ENCODE results near the gene STXBP5.

Gene STXBP5

GRCh38 chr6:147397306-147397705, 193.1 kb downstream of the STXBP5 start:
- no peak overlapping the region for H3K4me3 ChIP-seq (ENCODE audit: low read depth, low read length, poor library complexity, severe bottlenecking)
- TF ChIP-seq EZH2 (IDR thresholded peaks at IDR 0.05; ENCODE audit: borderline replicate concordance, low read length) = no peak
- TF ChIP-seq, protein P1, sequence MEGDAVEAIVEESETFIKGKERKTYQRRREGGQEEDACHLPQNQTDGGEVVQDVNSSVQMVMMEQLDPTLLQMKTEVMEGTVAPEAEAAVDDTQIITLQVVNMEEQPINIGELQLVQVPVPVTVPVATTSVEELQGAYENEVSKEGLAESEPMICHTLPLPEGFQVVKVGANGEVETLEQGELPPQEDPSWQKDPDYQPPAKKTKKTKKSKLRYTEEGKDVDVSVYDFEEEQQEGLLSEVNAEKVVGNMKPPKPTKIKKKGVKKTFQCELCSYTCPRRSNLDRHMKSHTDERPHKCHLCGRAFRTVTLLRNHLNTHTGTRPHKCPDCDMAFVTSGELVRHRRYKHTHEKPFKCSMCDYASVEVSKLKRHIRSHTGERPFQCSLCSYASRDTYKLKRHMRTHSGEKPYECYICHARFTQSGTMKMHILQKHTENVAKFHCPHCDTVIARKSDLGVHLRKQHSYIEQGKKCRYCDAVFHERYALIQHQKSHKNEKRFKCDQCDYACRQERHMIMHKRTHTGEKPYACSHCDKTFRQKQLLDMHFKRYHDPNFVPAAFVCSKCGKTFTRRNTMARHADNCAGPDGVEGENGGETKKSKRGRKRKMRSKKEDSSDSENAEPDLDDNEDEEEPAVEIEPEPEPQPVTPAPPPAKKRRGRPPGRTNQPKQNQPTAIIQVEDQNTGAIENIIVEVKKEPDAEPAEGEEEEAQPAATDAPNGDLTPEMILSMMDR (IDR thresholded peaks at IDR 0.05; ENCODE audit: low read length) = no peak
- no peaks in the 10 kb centered on the region for H3K79me2 ChIP-seq (ENCODE audit: insufficient read depth, low read length)
- no peaks in the 10 kb centered on the region for H3K9me2 ChIP-seq (ENCODE audit: low read depth, low read length)
- H3K9ac ChIP-seq (ENCODE audit: low read length) = no peak overlapping the region
- no peaks in the 10 kb centered on the region for H3K36me3 ChIP-seq (ENCODE audit: insufficient read depth, low read length)
- H2AFZ ChIP-seq (ENCODE audit: low read length) = no peak overlapping the region
- H3K27me3 ChIP-seq (ENCODE audit: insufficient read depth, low read length) = no peaks in the 10 kb centered on the region
- no peak overlapping the region for H3K4me2 ChIP-seq (ENCODE audit: low read length)
- H3K27ac ChIP-seq (ENCODE audit: low read depth, low read length, poor library complexity, severe bottlenecking) = no peak overlapping the region
- H3F3A ChIP-seq (ENCODE audit: insufficient read depth, low read length) = no peaks in the 10 kb centered on the region
- no peaks in the 10 kb centered on the region for H3K9me3 ChIP-seq (ENCODE audit: low read length)
- no peaks in the 10 kb centered on the region for H4K20me1 ChIP-seq (ENCODE audit: insufficient read depth, low read length)
- no peaks in the 10 kb centered on the region for H3K4me1 ChIP-seq (ENCODE audit: insufficient read depth, low read length, severe bottlenecking)

DNA sequence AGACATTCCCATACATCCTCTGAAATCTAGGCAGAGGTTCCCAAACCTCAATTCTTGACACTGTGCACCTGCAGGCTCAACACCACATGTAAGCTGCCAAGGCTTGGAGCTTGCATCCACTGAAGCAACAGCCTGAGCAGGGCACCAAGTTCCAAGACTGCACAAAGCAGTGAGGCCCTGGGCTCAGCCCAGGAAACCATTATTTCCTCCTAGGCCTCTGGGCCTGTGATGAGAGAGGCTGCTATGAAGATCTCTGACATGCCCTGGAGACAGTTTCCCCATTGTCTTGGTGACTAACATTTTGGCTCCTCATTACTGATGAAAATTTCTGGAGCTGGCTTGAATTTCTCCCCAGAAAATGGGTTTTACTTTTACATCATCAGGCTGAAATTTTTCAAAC, 196.8 kb downstream of the STXBP5 start:
- TF ChIP-seq EZH2 (IDR thresholded peaks at IDR 0.05; ENCODE audit: borderline replicate concordance, low read length) = no peak
- Histone ChIP-seq H3K9ac (ENCODE audit: low read length) (no peak overlapping the region), H3K79me2 (ENCODE audit: insufficient read depth, low read length) (no peaks in the 10 kb centered on the region), H3K27me3 (ENCODE audit: insufficient read depth, low read length) (no peaks in the 10 kb centered on the region), H3K9me3 (ENCODE audit: low read length) (no peaks in the 10 kb centered on the region), H2AFZ (ENCODE audit: low read length) (no peak overlapping the region), H3F3A (ENCODE audit: insufficient read depth, low read length) (no peaks in the 10 kb centered on the region), H3K27ac (ENCODE audit: low read depth, low read length, poor library complexity, severe bottlenecking) (no peak overlapping the region), H4K20me1 (ENCODE audit: insufficient read depth, low read length) (no peaks in the 10 kb centered on the region), H3K4me3 (ENCODE audit: low read depth, low read length, poor library complexity, severe bottlenecking) (no peak overlapping the region), H3K4me1 (ENCODE audit: insufficient read depth, low read length, severe bottlenecking) (no peaks in the 10 kb centered on the region), H3K9me2 (ENCODE audit: low read depth, low read length) (no peaks in the 10 kb centered on the region), H3K4me2 (ENCODE audit: low read length) (no peak overlapping the region), H3K36me3 (ENCODE audit: insufficient read depth, low read length) (no peaks in the 10 kb centered on the region)

GRCh38 chr6:147401779-147402178, 197.6 kb downstream of the STXBP5 start:
- Histone ChIP-seq H3K4me1 (ENCODE audit: insufficient read depth, low read length, severe bottlenecking) (no peaks in the 10 kb centered on the region), H3K79me2 (ENCODE audit: insufficient read depth, low read length) (no peaks in the 10 kb centered on the region), H3K4me3 (ENCODE audit: low read depth, low read length, poor library complexity, severe bottlenecking) (no peak overlapping the region), H3K27ac (ENCODE audit: low read depth, low read length, poor library complexity, severe bottlenecking) (no peak overlapping the region), H3K9me2 (ENCODE audit: low read depth, low read length) (no peaks in the 10 kb centered on the region), H3K9me3 (ENCODE audit: low read length) (no peaks in the 10 kb centered on the region), H3K27me3 (ENCODE audit: insufficient read depth, low read length) (no peaks in the 10 kb centered on the region), H3K9ac (ENCODE audit: low read length) (no peak overlapping the region), H3K4me2 (ENCODE audit: low read length) (no peak overlapping the region), H3K36me3 (ENCODE audit: insufficient read depth, low read length) (no peaks in the 10 kb centered on the region), H4K20me1 (ENCODE audit: insufficient read depth, low read length) (no peaks in the 10 kb centered on the region), H2AFZ (ENCODE audit: low read length) (no peak overlapping the region), H3F3A (ENCODE audit: insufficient read depth, low read length) (no peaks in the 10 kb centered on the region)
- TF ChIP-seq, protein P1 (IDR thresholded peaks at IDR 0.05; ENCODE audit: low read length) = no peak
- TF ChIP-seq EZH2 (IDR thresholded peaks at IDR 0.05; ENCODE audit: borderline replicate concordance, low read length) = no peak

DNA sequence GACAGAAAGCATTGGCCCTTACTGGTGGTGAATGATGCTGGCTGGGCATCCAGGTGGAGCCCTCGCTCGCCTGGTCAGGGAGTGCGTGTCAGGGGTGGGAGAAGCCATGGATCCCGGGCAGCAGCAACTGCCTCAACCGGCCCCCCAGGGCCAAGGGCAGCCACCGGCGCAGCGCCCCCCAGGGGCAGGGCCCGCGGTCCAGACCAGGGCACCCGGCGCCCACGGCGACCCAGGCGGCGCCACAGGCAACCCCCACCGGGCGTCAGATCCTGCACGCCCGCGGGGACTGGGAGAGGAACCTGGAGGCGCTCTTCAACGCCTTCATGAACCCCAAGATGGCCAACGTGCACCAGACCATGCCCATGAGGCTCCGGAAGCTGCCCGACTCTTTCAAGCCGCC, 202.6 kb downstream of the STXBP5 start:
- no peak for TF ChIP-seq EZH2 (IDR thresholded peaks at IDR 0.05; ENCODE audit: borderline replicate concordance, low read length)
- TF ChIP-seq, protein P1 (IDR thresholded peaks at IDR 0.05; ENCODE audit: low read length) = no peak
- no peak overlapping the region for H3K27ac ChIP-seq (ENCODE audit: low read depth, low read length, poor library complexity, severe bottlenecking)
- H3K79me2 ChIP-seq (ENCODE audit: insufficient read depth, low read length) = no peaks in the 10 kb centered on the region
- no peak overlapping the region for H3K9ac ChIP-seq (ENCODE audit: low read length)
- H3K9me3 ChIP-seq (ENCODE audit: low read length) = no peaks in the 10 kb centered on the region
- H3K4me1 ChIP-seq (ENCODE audit: insufficient read depth, low read length, severe bottlenecking) = no peaks in the 10 kb centered on the region
- no peaks in the 10 kb centered on the region for H3K36me3 ChIP-seq (ENCODE audit: insufficient read depth, low read length)
- H4K20me1 ChIP-seq (ENCODE audit: insufficient read depth, low read length) = no peaks in the 10 kb centered on the region
- no peak overlapping the region for H2AFZ ChIP-seq (ENCODE audit: low read length)
- H3K9me2 ChIP-seq (ENCODE audit: low read depth, low read length) = no peaks in the 10 kb centered on the region
- H3K4me3 ChIP-seq (ENCODE audit: low read depth, low read length, poor library complexity, severe bottlenecking) = no peak overlapping the region
- no peaks in the 10 kb centered on the region for H3K27me3 ChIP-seq (ENCODE audit: insufficient read depth, low read length)
- no peak overlapping the region for H3K4me2 ChIP-seq (ENCODE audit: low read length)
- H3F3A ChIP-seq (ENCODE audit: insufficient read depth, low read length) = no peaks in the 10 kb centered on the region
